Smooth muscle cell of the brain vasculature (primary cell): Measurements from ENCODE around the gene C11orf98.
"Not testable (repeated sequence)": the region's sequence is repeated elsewhere in the genome, so short reads cannot be mapped to it uniquely, and the experiment has no call there.

Source experiments
- DNase-seq: peaks from one replicate; pipeline ENCODE4 v3.0.0-alpha.2; 2012; ENCODE audit warnings: low read depth, low spot score

The C11orf98 gene

DNA sequence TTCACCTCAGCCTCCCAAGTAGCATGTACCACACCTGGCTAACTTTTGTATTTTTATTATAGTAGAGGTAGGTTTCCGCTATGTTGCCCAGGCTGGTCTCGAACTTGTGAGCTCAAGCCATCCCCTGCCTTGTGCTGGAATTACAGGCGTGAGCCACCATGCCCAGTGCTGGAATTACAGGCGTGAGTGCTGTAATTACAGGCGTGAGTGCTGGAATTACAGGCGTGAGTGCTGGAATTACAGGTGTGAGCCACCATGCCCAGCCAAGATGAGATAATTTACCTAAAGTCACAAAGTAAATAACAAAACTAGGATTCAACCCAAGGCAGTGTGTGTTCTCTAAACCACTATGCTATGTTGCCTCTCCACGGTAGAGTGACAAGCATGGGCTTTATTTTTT lies 17.5 kb upstream of the C11orf98 start:
- no peak for DNase-seq

DNA sequence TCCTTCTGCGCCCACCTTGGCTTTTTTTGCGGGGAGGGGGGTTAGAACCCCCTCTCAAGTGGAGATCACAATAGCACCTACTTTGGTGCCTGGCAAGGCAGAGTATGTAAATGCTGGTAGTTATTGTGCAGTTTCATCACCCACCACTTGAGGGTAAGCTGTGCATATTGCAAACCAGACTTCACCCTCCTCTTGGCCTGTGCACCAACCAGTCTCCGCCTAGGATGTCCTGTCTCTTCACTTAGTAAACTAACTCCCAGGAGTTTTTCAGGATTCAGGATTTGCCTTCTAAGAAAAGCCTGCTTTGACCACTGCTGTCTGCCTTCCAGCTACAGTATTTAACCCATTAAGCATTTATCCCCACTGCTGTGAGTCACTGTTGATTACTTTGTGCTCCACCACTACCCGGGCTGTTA lies 15.8 kb upstream of the C11orf98 start:
- DNase-seq = no peak

DNA sequence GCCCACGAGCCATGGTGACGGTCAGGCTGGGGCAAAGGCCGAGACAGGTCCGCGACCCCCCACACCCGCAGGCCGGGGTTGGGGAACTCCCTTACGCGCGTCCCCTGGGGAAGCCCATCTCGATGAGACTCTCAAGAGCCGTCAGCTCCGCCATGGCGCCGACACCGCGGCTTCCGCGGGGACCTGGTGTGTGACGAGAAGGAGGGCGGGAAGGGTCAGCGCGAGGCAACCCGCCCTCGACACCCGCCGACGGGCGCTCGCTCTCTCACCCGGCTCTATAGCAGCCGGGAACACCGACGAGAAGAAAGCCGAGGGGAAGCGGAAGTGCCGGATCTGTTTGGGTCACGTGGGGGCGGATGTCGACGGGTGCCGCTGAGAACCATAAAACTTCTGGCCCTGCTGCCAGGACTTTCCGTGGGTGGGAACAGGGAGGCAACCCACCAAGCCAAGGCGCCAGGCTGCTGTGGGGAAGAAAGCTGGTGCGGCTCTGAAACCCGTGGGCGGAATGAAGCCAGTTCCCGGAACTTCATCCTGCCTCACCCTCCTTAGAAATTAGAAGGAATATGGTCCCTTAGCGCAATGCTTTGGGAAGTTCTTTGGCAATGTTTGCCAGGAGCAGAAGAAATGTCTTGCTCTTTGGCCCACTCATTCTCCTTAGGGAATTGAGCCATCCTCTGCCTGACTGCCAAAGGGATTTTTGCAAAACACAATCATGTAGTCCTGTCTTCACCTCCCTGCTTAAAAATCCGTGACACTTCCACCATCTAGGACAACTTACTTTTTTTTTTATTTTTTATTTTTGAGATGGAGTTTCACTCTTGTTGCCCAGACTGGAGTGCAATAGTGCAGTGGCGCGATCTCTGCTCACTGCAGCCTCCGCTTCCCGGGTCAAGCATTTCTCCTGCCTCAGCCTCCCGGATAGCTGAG lies 14.0 kb upstream of the C11orf98 start, which contains the start of gene UBXN1:
UBXN1 (minus strand) TSS at position 304 of the 927 bp plus-strand sequence; CDS start at position 154, 150 bp downstream.
- peak; percentile 68 for DNase-seq

DNA sequence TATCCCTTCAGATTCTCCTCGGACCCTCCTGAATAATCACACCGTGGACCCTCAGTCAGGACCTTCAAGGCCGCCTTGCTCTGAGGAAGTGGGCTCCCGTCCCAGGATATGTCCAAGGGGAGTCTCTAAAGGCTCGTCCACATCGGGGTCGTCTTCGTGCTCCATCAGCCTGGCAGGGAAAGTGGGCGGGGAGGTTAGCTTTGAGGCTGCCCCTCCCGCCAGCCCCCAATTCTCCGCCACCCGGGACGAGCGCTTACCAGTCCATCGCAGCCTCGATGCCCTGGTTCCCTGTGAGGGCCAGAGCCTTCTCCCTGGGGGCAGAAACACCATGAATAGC lies 13.4 kb upstream of the C11orf98 start:
- DNase-seq = no peak

- DNase-seq = no peak
Observed at GRCh38 chr11:62677714-62678113, 12.7 kb upstream of the C11orf98 start.

- no peak for DNase-seq
Observed at GRCh38 chr11:62677156-62677555, 12.1 kb upstream of the C11orf98 start.

GRCh38 chr11:62676698-62677097 lies 11.7 kb upstream of the C11orf98 start:
- DNase-seq = no peak

DNA sequence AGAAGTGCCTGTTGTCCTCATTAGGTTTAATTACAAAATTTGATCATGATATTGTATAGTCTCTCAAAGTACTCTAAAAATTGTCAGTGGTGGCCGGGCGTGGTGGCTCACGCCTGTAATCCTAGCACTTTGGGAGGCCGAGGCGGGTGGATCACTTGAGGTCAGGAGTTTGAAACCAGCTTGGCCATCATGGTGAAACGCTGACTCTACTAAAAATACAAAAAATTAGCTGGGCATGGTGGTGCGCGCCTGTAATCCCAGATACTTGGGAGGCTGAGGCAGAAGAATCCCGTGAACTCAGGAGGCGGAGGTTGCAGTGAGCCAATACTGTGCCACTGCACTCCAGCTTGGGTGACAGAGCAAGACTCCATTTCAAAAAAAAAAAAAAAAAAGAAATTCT lies 10.4 kb upstream of the C11orf98 start:
- DNase-seq = not testable (repeated sequence)

GRCh38 chr11:62673196-62673525 lies 8.2 kb upstream of the C11orf98 start:
- no peak for DNase-seq

- no peak for DNase-seq
Observed at GRCh38 chr11:62671608-62672389, 6.8 kb upstream of the C11orf98 start, which contains the start of the genes LBHD1 and UQCC3. TSS of gene LBHD1 (minus strand) at chr11:62672267. CDS start at chr11:62670031, 2,236 bp downstream. TSS of gene UQCC3 (plus strand) at chr11:62671673. CDS start at chr11:62671746, 73 bp downstream.

DNA sequence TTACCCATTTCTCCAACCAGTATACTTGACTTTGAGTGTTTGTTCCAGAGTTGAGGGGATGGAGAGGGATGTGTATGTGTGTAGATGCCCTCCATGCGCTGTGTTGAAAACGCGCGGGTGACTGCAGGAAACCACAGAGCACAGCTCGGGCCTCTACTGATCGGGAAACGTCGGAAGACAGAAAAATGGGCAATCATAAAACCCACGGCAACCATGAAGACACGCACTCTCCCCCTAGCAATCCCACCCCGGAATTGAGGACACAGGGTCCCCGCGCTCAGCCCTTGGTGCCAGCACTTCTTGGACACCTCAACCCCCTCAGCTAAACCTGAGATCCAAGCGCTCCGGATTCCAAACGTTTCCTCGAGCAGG lies 6.2 kb upstream of the C11orf98 start:
- DNase-seq = no peak

GRCh38 chr11:62669420-62670161 lies 4.6 kb upstream of the C11orf98 start:
- DNase-seq = no peak

GRCh38 chr11:62667460-62667859 lies 2.5 kb upstream of the C11orf98 start:
- DNase-seq = no peak

DNA sequence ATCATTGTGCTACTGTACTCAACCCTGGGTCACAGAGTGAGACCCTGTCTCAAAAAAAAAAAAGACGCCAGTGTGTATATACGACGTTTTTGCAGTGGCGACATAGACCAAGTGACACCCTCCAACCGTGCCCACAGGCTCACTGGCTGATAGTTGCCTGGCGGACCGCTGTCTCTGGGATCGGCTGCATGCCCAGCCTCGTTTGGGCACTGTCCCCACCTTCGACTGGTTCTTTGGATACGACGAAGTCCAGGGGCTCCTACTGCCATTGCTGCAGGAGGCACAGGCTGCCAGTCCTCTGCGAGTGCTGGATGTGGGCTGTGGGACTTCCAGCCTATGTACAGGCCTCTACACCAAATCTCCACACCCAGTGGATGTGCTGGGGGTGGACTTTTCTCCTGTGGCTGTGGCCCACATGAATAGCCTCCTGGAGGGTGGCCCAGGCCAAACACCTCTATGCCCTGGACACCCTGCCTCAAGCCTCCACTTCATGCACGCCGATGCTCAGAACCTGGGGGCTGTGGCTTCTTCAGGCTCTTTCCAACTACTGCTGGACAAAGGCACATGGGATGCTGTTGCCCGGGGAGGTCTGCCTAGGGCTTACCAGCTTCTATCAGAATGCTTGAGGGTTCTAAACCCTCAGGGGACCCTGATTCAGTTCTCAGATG lies 1.4 kb upstream of the C11orf98 start:
- no peak for DNase-seq

DNA sequence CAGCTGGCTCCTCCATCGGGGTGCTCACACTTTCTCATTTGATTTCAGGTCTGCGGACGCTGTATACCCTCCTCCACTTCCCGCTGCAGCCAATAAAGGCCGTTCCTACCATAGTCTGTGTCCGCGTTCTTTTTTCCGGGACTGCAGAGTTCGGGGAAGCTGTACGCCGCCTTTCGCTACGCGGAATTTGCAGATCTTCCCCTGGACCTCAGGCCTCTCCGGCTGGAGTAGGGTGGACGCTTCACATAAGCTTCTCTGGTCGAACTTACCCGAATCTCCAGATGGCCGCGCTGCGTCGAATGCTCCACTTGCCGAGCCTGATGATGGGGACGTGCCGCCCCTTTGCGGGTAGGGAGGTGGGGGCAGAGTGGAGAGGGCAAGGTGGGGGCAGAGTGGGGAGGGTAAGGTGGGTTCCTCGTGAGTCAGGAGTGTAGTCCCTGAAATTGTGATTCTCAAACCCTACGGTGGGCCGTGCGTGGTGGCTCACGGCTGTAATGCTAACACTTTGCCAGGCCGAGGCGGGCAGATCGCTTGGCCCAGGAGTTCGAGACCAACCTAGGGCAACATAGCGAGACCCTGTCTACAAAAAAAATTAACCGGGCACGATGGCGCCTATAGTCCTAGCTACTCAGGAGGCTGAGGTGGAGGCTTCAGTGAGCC lies 719 bp upstream of the C11orf98 start:
- DNase-seq = no peak

- no peak for DNase-seq
Observed at GRCh38 chr11:62664405-62665074, 470 bp downstream of the C11orf98 start.

DNA sequence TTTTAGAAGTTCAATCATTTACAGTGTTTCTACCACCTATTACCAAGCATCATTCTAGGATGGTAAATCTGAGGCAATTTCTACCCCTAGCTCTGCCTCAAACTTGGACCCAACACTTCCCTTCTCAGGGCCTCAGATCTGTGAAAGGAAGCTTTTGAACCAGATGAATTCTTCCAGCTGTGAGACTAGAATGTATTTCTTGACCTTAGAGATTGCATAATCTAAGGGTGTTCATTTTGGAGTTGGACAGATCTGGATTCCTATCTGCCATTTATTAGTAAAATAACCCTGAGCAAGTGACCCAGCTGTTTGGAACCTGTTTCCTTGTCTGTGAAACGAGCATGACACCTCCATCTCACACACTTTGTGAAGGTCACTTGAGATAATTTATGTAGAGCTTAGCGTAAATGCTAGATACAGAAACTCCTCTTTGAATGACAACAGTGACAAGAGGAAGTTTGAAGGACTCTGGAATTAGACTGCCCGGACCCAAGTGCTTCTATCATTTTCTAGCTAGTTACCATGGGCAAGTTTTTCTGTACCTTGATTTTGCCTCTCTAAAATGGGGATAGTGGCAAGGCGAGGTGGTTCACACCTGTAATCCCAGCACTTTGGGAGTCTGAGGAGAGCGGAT lies 8.1 kb downstream of the C11orf98 start:
- no peak for DNase-seq

GRCh38 chr11:62654297-62654696 lies 10.7 kb downstream of the C11orf98 start:
- DNase-seq = no peak

GRCh38 chr11:62652161-62653006 lies 12.6 kb downstream of the C11orf98 start:
- DNase-seq = no peak
